C4-2B (cell line): ENCODE results near the gene PRPF38A.

Source experiments
- CTCF ChIP-seq: fragments of 450-650 bp; conservative IDR thresholded peaks from 2 replicates; pipeline ENCODE4 v1.5.1; 2017; ENCODE audit warnings: mild to moderate bottlenecking
- ZFX ChIP-seq: fragments of 450-650 bp; IDR thresholded peaks from 2 replicates; pipeline ENCODE4 v1.6.1; 2017

- TF ChIP-seq CTCF: no peak
- no peak for TF ChIP-seq ZFX
Observed at GRCh38 chr1:52360595-52360968, 43.8 kb upstream of the PRPF38A start.
